Measurements from ENCODE around the gene SLC26A8.

DNA sequence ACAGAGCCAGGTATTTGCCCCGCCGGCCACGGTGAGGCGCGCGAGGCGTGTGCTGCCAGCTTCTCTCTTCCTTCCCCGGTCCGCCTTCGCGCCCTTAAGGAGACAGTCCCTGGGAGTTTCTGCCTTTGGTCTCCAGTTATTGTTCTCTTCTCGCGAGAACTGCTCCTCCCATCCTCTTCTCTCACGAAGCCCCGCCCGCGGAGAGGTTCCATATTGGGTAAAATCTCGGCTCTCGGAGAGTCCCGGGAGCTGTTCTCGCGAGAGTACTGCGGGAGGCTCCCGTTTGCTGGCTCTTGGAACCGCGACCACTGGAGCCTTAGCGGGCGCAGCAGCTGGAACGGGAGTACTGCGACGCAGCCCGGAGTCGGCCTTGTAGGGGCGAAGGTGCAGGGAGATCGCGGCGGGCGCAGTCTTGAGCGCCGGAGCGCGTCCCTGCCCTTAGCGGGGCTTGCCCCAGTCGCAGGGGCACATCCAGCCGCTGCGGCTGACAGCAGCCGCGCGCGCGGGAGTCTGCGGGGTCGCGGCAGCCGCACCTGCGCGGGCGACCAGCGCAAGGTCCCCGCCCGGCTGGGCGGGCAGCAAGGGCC lies 3.2 kb upstream of the SLC26A8 start, which contains the start of gene MAPK14:
- TF ChIP-seq, protein P1, sequence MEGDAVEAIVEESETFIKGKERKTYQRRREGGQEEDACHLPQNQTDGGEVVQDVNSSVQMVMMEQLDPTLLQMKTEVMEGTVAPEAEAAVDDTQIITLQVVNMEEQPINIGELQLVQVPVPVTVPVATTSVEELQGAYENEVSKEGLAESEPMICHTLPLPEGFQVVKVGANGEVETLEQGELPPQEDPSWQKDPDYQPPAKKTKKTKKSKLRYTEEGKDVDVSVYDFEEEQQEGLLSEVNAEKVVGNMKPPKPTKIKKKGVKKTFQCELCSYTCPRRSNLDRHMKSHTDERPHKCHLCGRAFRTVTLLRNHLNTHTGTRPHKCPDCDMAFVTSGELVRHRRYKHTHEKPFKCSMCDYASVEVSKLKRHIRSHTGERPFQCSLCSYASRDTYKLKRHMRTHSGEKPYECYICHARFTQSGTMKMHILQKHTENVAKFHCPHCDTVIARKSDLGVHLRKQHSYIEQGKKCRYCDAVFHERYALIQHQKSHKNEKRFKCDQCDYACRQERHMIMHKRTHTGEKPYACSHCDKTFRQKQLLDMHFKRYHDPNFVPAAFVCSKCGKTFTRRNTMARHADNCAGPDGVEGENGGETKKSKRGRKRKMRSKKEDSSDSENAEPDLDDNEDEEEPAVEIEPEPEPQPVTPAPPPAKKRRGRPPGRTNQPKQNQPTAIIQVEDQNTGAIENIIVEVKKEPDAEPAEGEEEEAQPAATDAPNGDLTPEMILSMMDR (IDR thresholded peaks at IDR 0.05), result peak; percentile 81 to 98 (median 89)
- peak; percentile 85 to 96 for TF ChIP-seq POLR2A (IDR thresholded peaks at IDR 0.05)

Measured in tibial nerve (tissue), 3 donors.